K562 (cell line): ENCODE results near the gene CEP43. TPM values are rescaled to one million over a fixed set of nuclear protein-coding genes. Genes with fewer than 3 reads are reported as not detected.

ENCODE experiments used
- BRD9 ChIP-seq: fragments of 450-650 bp; IDR thresholded peaks from 2 replicates; pipeline ENCODE4 v1.6.1; 2018; ENCODE audit warnings: low read depth; ENCODE audit not compliant: partially characterized antibody
- CAMTA2 ChIP-seq: fragments of 250-450 bp; sonication (Bioruptor Pico); conservative IDR thresholded peaks from 2 replicates; pipeline ENCODE4 v1.5.1; 2022
- CHCHD3 ChIP-seq: fragments of 250-450 bp; sonication (Bioruptor Pico); IDR thresholded peaks from 2 replicates; pipeline ENCODE4 v2.1.2; 2022; ENCODE audit warnings: mild to moderate bottlenecking
- CXXC5 ChIP-seq: fragments of 250-450 bp; sonication (Bioruptor Pico); IDR thresholded peaks from 2 replicates; pipeline ENCODE4 v1.8.0; 2022; ENCODE audit warnings: inconsistent platforms, mild to moderate bottlenecking, moderate library complexity
- EP400 ChIP-seq: fragments of 450-650 bp; IDR thresholded peaks from 2 replicates; pipeline ENCODE4 v1.6.1; 2017; ENCODE audit warnings: antibody characterized with exemption, mild to moderate bottlenecking, moderate library complexity
- HMGN3 ChIP-seq: IDR thresholded peaks from 2 replicates; pipeline ENCODE4 v1.6.1; 2011; ENCODE audit warnings: borderline replicate concordance, low read depth, mild to moderate bottlenecking, mixed read lengths, low read length; ENCODE audit not compliant: insufficient read length; ENCODE audit errors: extremely low read depth
- L3MBTL2 ChIP-seq: fragments of 450-650 bp; IDR thresholded peaks from 2 replicates; pipeline ENCODE4 v1.6.1; 2016; ENCODE audit warnings: mild to moderate bottlenecking, moderate library complexity
- NCOR1 ChIP-seq: fragments of 450-650 bp; IDR thresholded peaks from 2 replicates; pipeline ENCODE4 v1.6.1; 2016; ENCODE audit warnings: mild to moderate bottlenecking, moderate library complexity
- NR2F6 ChIP-seq: fragments of 450-650 bp; formaldehyde crosslinking; IDR thresholded peaks from 2 replicates; pipeline ENCODE4 v1.4.0; 2020; ENCODE audit warnings: mild to moderate bottlenecking
- NR4A1 ChIP-seq, 2 experiments: fragments of 250-450 bp in 1 of 2; fragments of 450-650 bp in 1 of 2; sonication (Bioruptor Pico) in 1 of 2; IDR thresholded peaks; 2 replicates each; pipeline versions ENCODE4 v1.4.0 to v1.6.1; 2016 to 2020; ENCODE audit warnings: mild to moderate bottlenecking in 2 of 2, missing compliant biosample characterization in 1 of 2, missing genetic modification characterization in 1 of 2, moderate library complexity in 1 of 2
- PHB ChIP-seq: fragments of 250-450 bp; sonication (Bioruptor Pico); IDR thresholded peaks from 2 replicates; pipeline ENCODE4 v1.5.0; 2021
- POLR2A ChIP-seq: fragments of 450-650 bp; conservative IDR thresholded peaks from 2 replicates; pipeline ENCODE4 v1.6.1; 2016
- POLR2AphosphoS5 ChIP-seq: IDR thresholded peaks from 2 replicates; pipeline ENCODE4 v1.6.1; 2011; ENCODE audit warnings: mild to moderate bottlenecking, low read depth, low read length, moderate library complexity; ENCODE audit not compliant: control insufficient read depth, insufficient read depth
- RBBP5 ChIP-seq: fragments of 200-600 bp; sonication (generic); IDR thresholded peaks from 2 replicates; pipeline ENCODE4 v1.6.1; 2012; ENCODE audit warnings: borderline replicate concordance, mild to moderate bottlenecking, low read length, control low read depth, inconsistent platforms; ENCODE audit not compliant: insufficient read depth, poor library complexity, severe bottlenecking
- SLC30A9 ChIP-seq: fragments of 250-450 bp; sonication (Bioruptor Pico); IDR thresholded peaks from 2 replicates; pipeline ENCODE4 v1.8.0; 2022; ENCODE audit warnings: mild to moderate bottlenecking, moderate library complexity
- SP1 ChIP-seq: sonication (generic); formaldehyde crosslinking; IDR thresholded peaks from 2 replicates; pipeline ENCODE4 v1.8.1; 2022; ENCODE audit warnings: mild to moderate bottlenecking, missing genetic modification reagents
- SRSF9 ChIP-seq: fragments of 200-400 bp; formaldehyde crosslinking; IDR thresholded peaks from 2 replicates; pipeline ENCODE4 v1.6.1; 2017; ENCODE audit warnings: low read depth, low read length, borderline replicate concordance
- TAF1 ChIP-seq: IDR thresholded peaks from 2 replicates; pipeline ENCODE4 v1.6.1; 2011; ENCODE audit warnings: mild to moderate bottlenecking, low read length, moderate library complexity; ENCODE audit not compliant: insufficient read depth, control insufficient read depth, severe bottlenecking; ENCODE audit errors: extremely low read depth
- ZNF347 ChIP-seq: fragments of 450-650 bp; formaldehyde crosslinking; IDR thresholded peaks from 2 replicates; pipeline ENCODE4 v1.4.0; 2020; ENCODE audit warnings: low read depth, mild to moderate bottlenecking, moderate library complexity
- ZNF586 ChIP-seq: fragments of 450-650 bp; formaldehyde crosslinking; conservative IDR thresholded peaks from 2 replicates; pipeline ENCODE4 v1.4.0; 2020; ENCODE audit warnings: mild to moderate bottlenecking, moderate library complexity
- ZNF695 ChIP-seq: fragments of 450-650 bp; formaldehyde crosslinking; IDR thresholded peaks from 2 replicates; pipeline ENCODE4 v1.4.0; 2020; ENCODE audit warnings: mild to moderate bottlenecking, moderate library complexity
- polyA plus RNA-seq, 8 experiments: library from polyadenylated mRNA; depleted of rRNA in 4 of 8; stranded (reverse) in 5 of 8; unstranded in 3 of 8; fragments of >200 nt; fragmentation: Nextera tagmentation in 2 of 8; fragmentation: Illumina TruSeq in 1 of 8; extraction: Ambion mirVana in 2 of 8; extraction: Trizol in 1 of 8; gene quantifications; 2 replicates each; pipeline versions ENCODE4 v1.2.1 to v1.2.3, GENCODE V29; 2011 to 2014; ENCODE audit warnings: inconsistent platforms in 1 of 8, missing spikeins in 1 of 8
- total RNA-seq, 7 experiments: library from RNA; depleted of rRNA in 6 of 7; stranded (reverse); fragments of >200 nt in 6 of 7; fragmentation: Illumina TruSeq in 2 of 7; extraction: Trizol in 2 of 7; gene quantifications; 2 replicates each; pipeline versions ENCODE4 v1.2.1 to v1.2.3, GENCODE V29; 2011 to 2021; ENCODE audit warnings: low replicate concordance in 1 of 7
- TF ChIP-seq, protein P1 (sequence below): sonication (generic); formaldehyde crosslinking; IDR thresholded peaks from 2 replicates; pipeline ENCODE4 v1.8.0; 2022; ENCODE audit warnings: missing genetic modification reagents, mild to moderate bottlenecking, borderline replicate concordance
- TF ChIP-seq, protein P2 (sequence below): fragments of 450-650 bp; formaldehyde crosslinking; IDR thresholded peaks from 2 replicates; pipeline ENCODE4 v1.4.0; 2020; ENCODE audit warnings: mild to moderate bottlenecking, moderate library complexity
- TF ChIP-seq, protein P3 (sequence below): sonication (generic); formaldehyde crosslinking; IDR thresholded peaks from 2 replicates; pipeline ENCODE4 v1.8.0; 2023; ENCODE audit warnings: mild to moderate bottlenecking, missing genetic modification reagents

The CEP43 gene
- total and polyA plus RNA-seq, 9 of the 15 experiments (the other 6 are each of a cell fraction or from before 2014, with no cell fraction given) = 15.2 to 55.7 (median 47.4) TPM

DNA sequence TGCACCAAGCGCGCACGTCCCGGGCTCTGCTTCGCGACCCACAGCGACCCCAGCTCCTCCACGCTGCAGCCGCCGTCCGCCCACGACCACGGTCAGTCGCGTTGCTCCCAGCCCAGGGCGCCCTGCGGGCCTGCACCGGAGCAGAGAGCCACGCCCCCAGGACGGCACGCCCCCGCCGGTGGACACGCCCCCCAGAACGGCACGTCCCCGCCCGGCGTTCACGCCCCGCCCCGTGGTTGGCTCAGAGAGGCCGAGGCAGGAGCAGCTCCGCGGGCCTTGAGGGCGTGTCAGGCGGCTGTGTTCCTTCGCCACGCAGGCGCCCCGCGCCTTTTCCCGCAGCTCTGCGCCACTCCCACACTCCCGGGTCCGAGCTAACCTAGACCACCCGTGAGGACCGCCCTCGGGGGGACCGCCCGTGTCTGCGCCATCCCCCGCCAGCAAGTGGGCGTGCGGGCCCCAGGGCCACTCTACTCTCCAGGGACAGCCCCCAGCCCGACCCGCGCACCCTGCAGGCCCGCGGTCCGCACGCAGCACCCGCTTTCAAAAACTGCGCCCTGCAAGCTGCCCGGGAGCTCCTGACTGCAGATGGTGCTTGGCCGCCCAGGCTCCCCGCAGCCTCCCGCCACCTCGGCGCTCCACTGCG is 42.6 kb upstream of the CEP43 start, which contains the start of gene RNASET2 (continued):
- TF ChIP-seq ZNF347 (CRISPR knock-in tag) (no peak), HMGN3 (peak; percentile 63), CAMTA2 (CRISPR knock-in tag) (0 out of 2 replicates have a peak, but pooled peaks have one; percentile 24), NCOR1 (no peak), CXXC5 (CRISPR knock-in tag) (peak; percentile 68), CHCHD3 (peak; percentile 20; the same call in 1 of the 2 replicates), POLR2A (peak; percentile 63), ZNF586 (0 out of 2 replicates have a peak, but pooled peaks have one; percentile 60), SRSF9 (no peak), ZNF695 (CRISPR knock-in tag) (peak; percentile 83; the same call in 1 of the 2 replicates), SP1 (peak; percentile 93), SLC30A9 (no peak), EP400 (peak; percentile 57; the same call in 1 of the 2 replicates), L3MBTL2 (peak; percentile 78), TAF1 (peak; percentile 52), NR4A1 (CRISPR knock-in tag; IDR thresholded peaks at IDR 0.05) (0 out of 2 replicates have a peak, but pooled peaks have one; percentile 59), NR4A1 (tag; IDR thresholded peaks at IDR 0.05) (no peak), POLR2AphosphoS5 (peak; percentile 44; the same call in 1 of the 2 replicates), BRD9 (peak; percentile 64), NR2F6 (CRISPR knock-in tag) (peak; percentile 66; the same call in 1 of the 2 replicates), PHB (CRISPR knock-in tag) (0 out of 2 replicates have a peak, but pooled peaks have one; percentile 24), RBBP5 (peak; percentile 47)
- TF ChIP-seq, protein P1, sequence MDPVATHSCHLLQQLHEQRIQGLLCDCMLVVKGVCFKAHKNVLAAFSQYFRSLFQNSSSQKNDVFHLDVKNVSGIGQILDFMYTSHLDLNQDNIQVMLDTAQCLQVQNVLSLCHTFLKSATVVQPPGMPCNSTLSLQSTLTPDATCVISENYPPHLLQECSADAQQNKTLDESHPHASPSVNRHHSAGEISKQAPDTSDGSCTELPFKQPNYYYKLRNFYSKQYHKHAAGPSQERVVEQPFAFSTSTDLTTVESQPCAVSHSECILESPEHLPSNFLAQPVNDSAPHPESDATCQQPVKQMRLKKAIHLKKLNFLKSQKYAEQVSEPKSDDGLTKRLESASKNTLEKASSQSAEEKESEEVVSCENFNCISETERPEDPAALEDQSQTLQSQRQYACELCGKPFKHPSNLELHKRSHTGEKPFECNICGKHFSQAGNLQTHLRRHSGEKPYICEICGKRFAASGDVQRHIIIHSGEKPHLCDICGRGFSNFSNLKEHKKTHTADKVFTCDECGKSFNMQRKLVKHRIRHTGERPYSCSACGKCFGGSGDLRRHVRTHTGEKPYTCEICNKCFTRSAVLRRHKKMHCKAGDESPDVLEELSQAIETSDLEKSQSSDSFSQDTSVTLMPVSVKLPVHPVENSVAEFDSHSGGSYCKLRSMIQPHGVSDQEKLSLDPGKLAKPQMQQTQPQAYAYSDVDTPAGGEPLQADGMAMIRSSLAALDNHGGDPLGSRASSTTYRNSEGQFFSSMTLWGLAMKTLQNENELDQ = no peak
- TF ChIP-seq, protein P2, sequence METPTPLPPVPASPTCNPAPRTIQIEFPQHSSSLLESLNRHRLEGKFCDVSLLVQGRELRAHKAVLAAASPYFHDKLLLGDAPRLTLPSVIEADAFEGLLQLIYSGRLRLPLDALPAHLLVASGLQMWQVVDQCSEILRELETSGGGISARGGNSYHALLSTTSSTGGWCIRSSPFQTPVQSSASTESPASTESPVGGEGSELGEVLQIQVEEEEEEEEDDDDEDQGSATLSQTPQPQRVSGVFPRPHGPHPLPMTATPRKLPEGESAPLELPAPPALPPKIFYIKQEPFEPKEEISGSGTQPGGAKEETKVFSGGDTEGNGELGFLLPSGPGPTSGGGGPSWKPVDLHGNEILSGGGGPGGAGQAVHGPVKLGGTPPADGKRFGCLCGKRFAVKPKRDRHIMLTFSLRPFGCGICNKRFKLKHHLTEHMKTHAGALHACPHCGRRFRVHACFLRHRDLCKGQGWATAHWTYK (CRISPR knock-in tag) = peak; percentile 52; the same call in 1 of the 2 replicates
- TF ChIP-seq, protein P3, sequence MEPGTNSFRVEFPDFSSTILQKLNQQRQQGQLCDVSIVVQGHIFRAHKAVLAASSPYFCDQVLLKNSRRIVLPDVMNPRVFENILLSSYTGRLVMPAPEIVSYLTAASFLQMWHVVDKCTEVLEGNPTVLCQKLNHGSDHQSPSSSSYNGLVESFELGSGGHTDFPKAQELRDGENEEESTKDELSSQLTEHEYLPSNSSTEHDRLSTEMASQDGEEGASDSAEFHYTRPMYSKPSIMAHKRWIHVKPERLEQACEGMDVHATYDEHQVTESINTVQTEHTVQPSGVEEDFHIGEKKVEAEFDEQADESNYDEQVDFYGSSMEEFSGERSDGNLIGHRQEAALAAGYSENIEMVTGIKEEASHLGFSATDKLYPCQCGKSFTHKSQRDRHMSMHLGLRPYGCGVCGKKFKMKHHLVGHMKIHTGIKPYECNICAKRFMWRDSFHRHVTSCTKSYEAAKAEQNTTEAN (CRISPR knock-in tag) = peak; percentile 76; the same call in 1 of the 2 replicates
